Left ventricle myocardium inferior (tissue), 1 donor: ENCODE data around the gene NCKAP5. TPM values are rescaled to one million over a fixed set of nuclear protein-coding genes. Genes with fewer than 3 reads are reported as not detected.
A peak's percentile ranks its signal among the peaks of the same experiment; 100 is the strongest.

Source experiments
- DNase-seq: peaks from one replicate; pipeline ENCODE4 v3.0.0-alpha.2; 2020
- H3K27ac ChIP-seq: fragments of 200-600 bp; replicated peaks from 2 replicates; pipeline ENCODE4 v1.8.0; 2021
- H3K27me3 ChIP-seq: fragments of 200-600 bp; 2 replicates; pipeline ENCODE4 v1.8.0; 2021; ENCODE audit warnings: low read depth
- H3K36me3 ChIP-seq: fragments of 200-600 bp; 2 replicates; pipeline ENCODE4 v1.8.0; 2021
- H3K4me1 ChIP-seq: fragments of 200-600 bp; 2 replicates; pipeline ENCODE4 v1.8.0; 2021
- H3K4me3 ChIP-seq: fragments of 200-600 bp; 2 replicates; pipeline ENCODE4 v1.8.0; 2021; ENCODE audit warnings: mild to moderate bottlenecking, moderate library complexity
- H3K9me3 ChIP-seq: fragments of 200-600 bp; replicated peaks from 2 replicates; pipeline ENCODE4 v1.8.0; 2021
- intact Hi-C: fragments of 100-400 bp; cut with micrococcal nuclease; formaldehyde crosslinking; loops from one replicate; pipeline ENCODE4 v1.11.0; 2022
- total RNA-seq: library from RNA; stranded (reverse); fragmentation: NEBNext Ultra II Directional; extraction: Animal tissue kit (Norgen Biotek cat#: 25700); gene quantifications from one replicate; pipeline ENCODE4 v1.2.1, GENCODE V29; 2021
- TF ChIP-seq, protein P1 (sequence below): fragments of 200-600 bp; IDR thresholded peaks from 2 replicates; pipeline ENCODE4 v1.8.0; 2021; ENCODE audit warnings: antibody characterized with exemption, mild to moderate bottlenecking, borderline replicate concordance
- donor health status: DM: no; HTN: yes; CAD: no; lungs with severe emphysema.

Gene NCKAP5
- total RNA-seq, 1 donor from 2014 or later, result 6.0 TPM

DNA sequence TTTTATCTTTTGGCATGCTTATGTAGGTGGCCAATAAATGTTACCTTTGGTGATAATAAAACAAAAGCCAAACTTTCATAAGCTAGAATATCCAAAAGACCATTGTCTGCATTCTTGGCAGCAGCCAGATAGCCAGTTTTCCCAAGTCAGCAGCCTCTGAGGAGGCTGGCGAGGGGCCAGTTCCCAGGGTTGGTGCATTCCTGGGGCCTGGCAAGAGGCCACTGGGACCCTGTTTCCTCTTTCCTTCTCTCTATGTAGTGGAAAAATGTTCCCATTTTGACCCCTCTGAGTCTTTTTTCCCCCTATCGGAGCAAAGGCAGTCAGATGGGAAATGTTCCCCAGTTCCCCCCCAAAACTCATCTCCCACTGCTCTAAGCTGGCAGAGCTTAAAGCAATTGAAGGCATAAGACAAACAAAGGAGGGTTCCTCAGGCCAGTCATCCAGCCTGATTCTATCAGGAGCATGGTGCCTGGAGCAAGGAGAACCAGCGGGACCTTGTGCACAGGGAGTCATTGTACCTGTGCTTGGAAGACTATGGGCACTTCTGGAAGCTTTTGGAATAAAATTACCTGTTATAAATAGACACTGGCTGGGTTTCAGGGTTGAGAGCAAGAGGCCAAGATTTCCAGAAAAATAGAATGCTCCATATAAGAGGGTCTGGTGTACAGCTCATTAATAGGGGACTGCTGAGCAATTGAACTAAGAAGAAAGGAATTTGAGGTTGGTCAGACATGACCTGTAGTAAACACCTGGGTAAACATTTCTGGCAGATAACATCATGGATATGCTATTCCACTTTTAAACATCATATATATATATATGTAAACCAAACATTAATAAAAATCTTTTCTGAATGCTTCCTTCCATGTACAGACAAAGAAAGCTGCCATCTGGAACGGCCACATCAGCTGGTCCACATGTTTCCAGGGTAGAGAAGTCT is 63.4 kb downstream of the NCKAP5 start:
- no peaks in the 10 kb centered on the region for H3K36me3 ChIP-seq
- H3K4me1 ChIP-seq, result peaks cover 23% of the 10 kb centered on the region
- H3K27ac ChIP-seq, result peak overlapping the region; percentile 25
- no peaks in the 10 kb centered on the region for H3K9me3 ChIP-seq
- DNase-seq, result peak; percentile 40
- intact Hi-C loops, result no loop called here
- TF ChIP-seq, protein P1, sequence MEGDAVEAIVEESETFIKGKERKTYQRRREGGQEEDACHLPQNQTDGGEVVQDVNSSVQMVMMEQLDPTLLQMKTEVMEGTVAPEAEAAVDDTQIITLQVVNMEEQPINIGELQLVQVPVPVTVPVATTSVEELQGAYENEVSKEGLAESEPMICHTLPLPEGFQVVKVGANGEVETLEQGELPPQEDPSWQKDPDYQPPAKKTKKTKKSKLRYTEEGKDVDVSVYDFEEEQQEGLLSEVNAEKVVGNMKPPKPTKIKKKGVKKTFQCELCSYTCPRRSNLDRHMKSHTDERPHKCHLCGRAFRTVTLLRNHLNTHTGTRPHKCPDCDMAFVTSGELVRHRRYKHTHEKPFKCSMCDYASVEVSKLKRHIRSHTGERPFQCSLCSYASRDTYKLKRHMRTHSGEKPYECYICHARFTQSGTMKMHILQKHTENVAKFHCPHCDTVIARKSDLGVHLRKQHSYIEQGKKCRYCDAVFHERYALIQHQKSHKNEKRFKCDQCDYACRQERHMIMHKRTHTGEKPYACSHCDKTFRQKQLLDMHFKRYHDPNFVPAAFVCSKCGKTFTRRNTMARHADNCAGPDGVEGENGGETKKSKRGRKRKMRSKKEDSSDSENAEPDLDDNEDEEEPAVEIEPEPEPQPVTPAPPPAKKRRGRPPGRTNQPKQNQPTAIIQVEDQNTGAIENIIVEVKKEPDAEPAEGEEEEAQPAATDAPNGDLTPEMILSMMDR, result no peak
- H3K27me3 ChIP-seq, result no peaks in the 10 kb centered on the region
- no peak overlapping the region for H3K4me3 ChIP-seq

DNA sequence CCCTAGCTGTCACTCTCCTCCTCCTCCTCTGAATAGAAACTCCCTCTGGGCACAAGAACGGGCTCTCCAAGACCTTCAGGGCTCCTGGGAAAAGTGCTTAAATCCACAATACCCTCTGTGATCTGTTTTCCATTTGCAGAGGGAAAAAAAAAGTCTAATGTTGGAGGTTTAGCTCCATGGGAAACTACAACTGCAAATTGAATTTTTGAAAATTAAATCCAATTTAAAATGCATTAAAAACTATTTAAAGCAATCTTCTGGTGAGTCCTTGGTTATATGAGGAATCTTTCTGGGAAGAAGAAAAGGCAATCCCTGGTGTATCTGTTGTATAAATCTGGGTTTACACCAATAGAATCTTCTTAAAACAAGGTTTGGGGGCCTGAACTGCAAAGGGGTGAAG is 64.3 kb downstream of the NCKAP5 start:
- DNase-seq, result no peak
- TF ChIP-seq, protein P1, result no peak
- Histone ChIP-seq H3K27me3 (no peaks in the 10 kb centered on the region), H3K4me3 (no peak overlapping the region), H3K36me3 (no peaks in the 10 kb centered on the region), H3K4me1 (peaks cover 23% of the 10 kb centered on the region), H3K9me3 (no peaks in the 10 kb centered on the region), H3K27ac (no peak overlapping the region)
- intact Hi-C loops, result no loop called here

DNA sequence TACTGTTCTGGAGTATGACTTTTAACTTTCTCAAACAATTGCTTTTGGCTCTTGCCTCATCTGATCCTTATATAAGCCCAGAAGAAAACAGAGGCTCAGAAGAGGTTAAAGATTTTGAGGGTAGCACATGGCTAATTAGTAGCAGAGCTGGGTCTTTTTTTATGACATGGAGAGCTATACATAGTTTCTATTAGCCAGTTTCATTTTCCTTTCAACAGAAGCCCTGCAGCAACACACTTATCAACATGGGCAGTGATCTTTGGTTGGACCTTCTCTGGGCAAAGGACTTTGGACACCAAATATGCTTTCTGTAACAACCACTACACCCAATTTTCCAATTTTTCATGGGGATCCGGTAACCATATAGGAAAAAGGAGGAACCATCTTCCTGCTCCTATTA is 64.9 kb downstream of the NCKAP5 start:
- H3K4me1 ChIP-seq, result peaks cover 23% of the 10 kb centered on the region
- H3K9me3 ChIP-seq, result no peaks in the 10 kb centered on the region
- TF ChIP-seq, protein P1, result no peak
- H3K4me3 ChIP-seq, result no peak overlapping the region
- no peaks in the 10 kb centered on the region for H3K27me3 ChIP-seq
- DNase-seq, result no peak
- H3K27ac ChIP-seq, result no peak overlapping the region
- no peaks in the 10 kb centered on the region for H3K36me3 ChIP-seq
- intact Hi-C loops, result no loop called here

DNA sequence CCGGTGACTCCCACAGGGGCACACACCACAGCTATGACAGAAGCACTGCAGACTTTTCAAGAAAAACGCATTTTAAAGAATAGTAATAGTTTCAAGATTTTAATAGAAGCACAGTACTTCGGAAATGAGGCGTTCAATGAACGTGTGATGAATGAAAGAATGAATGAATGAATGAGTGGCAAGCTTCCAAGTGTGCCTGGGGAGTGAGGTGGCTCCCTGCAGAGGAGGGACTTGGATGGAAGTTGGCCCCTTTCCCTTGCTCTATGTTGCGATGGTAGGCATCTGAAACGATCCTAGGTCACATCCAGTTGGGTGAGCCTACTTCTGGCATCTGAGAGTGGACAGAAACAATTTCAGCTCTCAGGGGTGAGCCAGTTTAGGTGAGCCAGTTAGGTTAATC is 65.6 kb downstream of the NCKAP5 start:
- TF ChIP-seq, protein P1, result no peak
- Histone ChIP-seq H3K27ac (no peak overlapping the region), H3K4me1 (peaks cover 23% of the 10 kb centered on the region), H3K4me3 (no peak overlapping the region), H3K9me3 (no peaks in the 10 kb centered on the region), H3K36me3 (no peaks in the 10 kb centered on the region), H3K27me3 (no peaks in the 10 kb centered on the region)
- DNase-seq, result no peak
- intact Hi-C loops, result no loop called here

DNA sequence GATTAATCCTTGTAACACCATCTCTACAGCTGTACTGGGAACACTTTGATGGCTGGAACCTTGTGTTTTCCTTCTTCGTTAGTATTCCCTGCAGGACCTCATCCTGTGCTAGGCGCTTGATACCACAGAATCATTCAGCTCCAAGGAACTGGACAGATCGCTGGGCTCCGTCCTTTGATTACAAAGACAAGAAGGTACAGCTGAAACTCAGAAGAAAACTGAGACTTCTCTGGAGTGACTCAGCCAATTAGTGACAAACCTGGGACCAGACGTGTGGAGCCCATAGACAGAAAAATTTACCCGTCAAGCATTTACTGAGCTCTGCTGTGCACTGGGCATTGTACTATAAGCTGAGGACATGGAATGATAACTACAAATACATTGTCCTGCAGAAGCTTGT is 67.3 kb downstream of the NCKAP5 start:
- intact Hi-C loops, result no loop called here
- DNase-seq, result no peak

More for the DNA sequence above, 67.3 kb downstream of the NCKAP5 start:
- Histone ChIP-seq H3K27ac (no peak overlapping the region), H3K4me3 (no peak overlapping the region), H3K27me3 (no peaks in the 10 kb centered on the region), H3K36me3 (no peaks in the 10 kb centered on the region), H3K9me3 (no peaks in the 10 kb centered on the region), H3K4me1 (peaks cover 24% of the 10 kb centered on the region)
- TF ChIP-seq, protein P1, result no peak
